ENCODE measurements around the gene NUP107.

DNA sequence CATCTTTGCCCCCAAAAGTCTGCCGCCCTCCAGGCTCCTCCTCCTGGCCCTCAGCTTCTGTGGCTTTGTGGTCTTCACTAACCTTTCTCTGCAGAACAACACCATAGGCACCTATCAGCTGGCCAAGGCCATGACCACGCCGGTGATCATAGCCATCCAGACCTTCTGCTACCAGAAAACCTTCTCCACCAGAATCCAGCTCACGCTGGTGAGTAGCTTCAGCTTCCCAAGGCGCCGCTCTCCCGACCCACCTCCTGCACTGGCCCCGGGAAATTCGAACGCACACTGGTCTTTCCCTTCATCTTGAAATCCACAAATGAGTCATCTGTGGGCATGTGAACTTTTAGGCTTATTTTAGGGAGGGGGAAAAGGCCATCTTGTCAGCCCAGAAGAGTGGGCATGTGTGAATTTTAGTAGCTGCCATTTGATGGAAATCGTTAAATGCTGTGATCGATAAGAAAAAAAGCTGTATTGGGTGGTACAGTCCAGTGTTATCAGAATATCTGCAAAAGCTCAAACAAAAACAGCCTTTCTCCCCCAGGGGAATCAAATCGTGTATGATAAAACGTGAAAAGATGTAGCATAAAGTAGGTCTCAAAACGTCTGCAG, 59.9 kb downstream of the NUP107 start:
- TF ChIP-seq, protein P1, sequence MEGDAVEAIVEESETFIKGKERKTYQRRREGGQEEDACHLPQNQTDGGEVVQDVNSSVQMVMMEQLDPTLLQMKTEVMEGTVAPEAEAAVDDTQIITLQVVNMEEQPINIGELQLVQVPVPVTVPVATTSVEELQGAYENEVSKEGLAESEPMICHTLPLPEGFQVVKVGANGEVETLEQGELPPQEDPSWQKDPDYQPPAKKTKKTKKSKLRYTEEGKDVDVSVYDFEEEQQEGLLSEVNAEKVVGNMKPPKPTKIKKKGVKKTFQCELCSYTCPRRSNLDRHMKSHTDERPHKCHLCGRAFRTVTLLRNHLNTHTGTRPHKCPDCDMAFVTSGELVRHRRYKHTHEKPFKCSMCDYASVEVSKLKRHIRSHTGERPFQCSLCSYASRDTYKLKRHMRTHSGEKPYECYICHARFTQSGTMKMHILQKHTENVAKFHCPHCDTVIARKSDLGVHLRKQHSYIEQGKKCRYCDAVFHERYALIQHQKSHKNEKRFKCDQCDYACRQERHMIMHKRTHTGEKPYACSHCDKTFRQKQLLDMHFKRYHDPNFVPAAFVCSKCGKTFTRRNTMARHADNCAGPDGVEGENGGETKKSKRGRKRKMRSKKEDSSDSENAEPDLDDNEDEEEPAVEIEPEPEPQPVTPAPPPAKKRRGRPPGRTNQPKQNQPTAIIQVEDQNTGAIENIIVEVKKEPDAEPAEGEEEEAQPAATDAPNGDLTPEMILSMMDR (IDR thresholded peaks at IDR 0.05) = no peak
- TF ChIP-seq POLR2A (IDR thresholded peaks at IDR 0.05) = no peak

Measured in testis (tissue), 2 donors.